Aorta (tissue), 5 donors: ENCODE measurements around the gene SLC17A4. TPM values are rescaled to one million over a fixed set of nuclear protein-coding genes. Genes with fewer than 3 reads are reported as not detected.

Experiments
- ATAC-seq: fragments of 200-7000 bp; cut with Tn5 transposase; one replicate; pipeline ENCODE4 v1.9.1; 2022; ENCODE audit warnings: moderate library complexity; ENCODE audit not compliant: low FRiP score
- DNase-seq, 2 donors: peaks; one replicate each; pipeline ENCODE4 v3.0.0-alpha.2; 2020
- H3K27ac ChIP-seq, 2 donors: one replicate each; pipeline ENCODE4 v1.5.1; 2013; ENCODE audit warnings: low read length in 2 of 2, mild to moderate bottlenecking in 2 of 2, moderate library complexity in 2 of 2, control low read depth in 1 of 2, inconsistent platforms in 1 of 2, low read depth in 1 of 2
- H3K27me3 ChIP-seq, 2 donors: one replicate each; pipeline ENCODE4 v1.6.1; 2013; ENCODE audit warnings: control low read depth in 1 of 2, low read length in 1 of 2, mild to moderate bottlenecking in 1 of 2, moderate library complexity in 1 of 2; ENCODE audit not compliant: insufficient read depth in 2 of 2, control insufficient read depth in 1 of 2
- H3K36me3 ChIP-seq, 2 donors: one replicate each; pipeline ENCODE4 v1.6.1; 2013; ENCODE audit warnings: control low read depth in 1 of 2, low read length in 1 of 2, mild to moderate bottlenecking in 1 of 2; ENCODE audit not compliant: insufficient read depth in 2 of 2, control insufficient read depth in 1 of 2
- H3K4me1 ChIP-seq, 2 donors: one replicate each; pipeline ENCODE4 v1.6.1; 2013; ENCODE audit warnings: low read length in 2 of 2, control low read depth in 1 of 2, mild to moderate bottlenecking in 1 of 2, moderate library complexity in 1 of 2; ENCODE audit not compliant: insufficient read depth in 2 of 2, control insufficient read depth in 1 of 2
- H3K4me3 ChIP-seq, 2 donors: one replicate each; pipeline ENCODE4 v1.5.1; 2013; ENCODE audit warnings: low read length in 2 of 2, control low read depth in 1 of 2, mild to moderate bottlenecking in 1 of 2
- H3K9me3 ChIP-seq: one replicate; pipeline ENCODE4 v1.6.1; 2013; ENCODE audit warnings: mild to moderate bottlenecking, low read length; ENCODE audit not compliant: control insufficient read depth
- WGBS, 2 donors: extraction: QIAGEN DNeasy Blood & Tissue Kit; methylation state at CpG; one replicate each; pipeline ENCODE4 v1.1.7; 2013; 5-methylcytosine and 5-hydroxymethylcytosine counted together
- intact Hi-C, 2 donors: fragments of 100-400 bp; cut with DNase I; formaldehyde crosslinking; loops; one replicate each; pipeline versions ENCODE4 v1.14.2 to v1.15.0; 2022
- polyA plus RNA-seq, 2 donors: library from polyadenylated mRNA; stranded (reverse); fragments of 200-250 nt; gene quantifications; one replicate each; pipeline ENCODE4 v1.2.3, GENCODE V29; 2013
- total RNA-seq, 2 donors: library from RNA; stranded (reverse); fragmentation: NEBNext Ultra II Directional; extraction: Animal tissue kit (Norgen Biotek cat#: 25700); gene quantifications; one replicate each; pipeline ENCODE4 v1.2.1, GENCODE V29; 2021
- donor health status: healthy with polysubstance abuse.
- donor health status: Bipolar disorder and iron deficiency.
- donor health status: DM: no; HTN: no; CAD: no.
- donor health status: DM: no; HTN: no; CAD: no.
- donor health status: DM: yes; HTN: yes; CAD: no.

SLC17A4 gene
- total and polyA plus RNA-seq, 4 donors: 0.10 to 1.3 TPM; not detected in 2

DNA sequence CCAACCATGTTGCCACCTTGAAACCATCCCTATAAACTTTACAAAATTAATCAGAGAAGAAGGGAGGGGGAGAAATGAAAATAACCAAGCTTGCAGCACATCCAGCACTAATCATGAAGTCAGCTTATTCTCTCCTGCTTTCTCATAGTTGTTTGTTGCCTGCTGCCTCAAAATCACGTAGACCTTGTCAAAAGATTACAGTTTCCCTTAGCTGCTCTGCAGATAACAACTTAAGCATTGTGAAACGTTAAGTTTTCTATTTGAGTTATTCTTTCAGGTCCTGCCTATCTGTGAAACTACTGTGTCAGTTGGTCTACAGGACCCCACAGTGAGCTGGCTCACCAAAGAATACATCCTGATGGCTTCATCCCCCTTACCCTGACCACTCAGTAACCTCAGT is 32.9 kb downstream of the SLC17A4 start:
- Histone ChIP-seq H3K27ac (no peak overlapping the region), H3K27me3 (no peaks in the 10 kb centered on the region), H3K9me3 (no peaks in the 10 kb centered on the region), H3K36me3 (no peaks in the 10 kb centered on the region), H3K4me1 (no peaks in the 10 kb centered on the region), H3K4me3 (no peak overlapping the region)
- 58 to 68% methylated on average over 2 of the region's 2 CpGs for WGBS, 2 donors
- intact Hi-C loops: loop anchor here (5.0 kb wide), 3 partner anchors 105 to 215 kb away; no protein-coding TSS in a partner anchor
- no peak for ATAC-seq
- DNase-seq: no peak

DNA sequence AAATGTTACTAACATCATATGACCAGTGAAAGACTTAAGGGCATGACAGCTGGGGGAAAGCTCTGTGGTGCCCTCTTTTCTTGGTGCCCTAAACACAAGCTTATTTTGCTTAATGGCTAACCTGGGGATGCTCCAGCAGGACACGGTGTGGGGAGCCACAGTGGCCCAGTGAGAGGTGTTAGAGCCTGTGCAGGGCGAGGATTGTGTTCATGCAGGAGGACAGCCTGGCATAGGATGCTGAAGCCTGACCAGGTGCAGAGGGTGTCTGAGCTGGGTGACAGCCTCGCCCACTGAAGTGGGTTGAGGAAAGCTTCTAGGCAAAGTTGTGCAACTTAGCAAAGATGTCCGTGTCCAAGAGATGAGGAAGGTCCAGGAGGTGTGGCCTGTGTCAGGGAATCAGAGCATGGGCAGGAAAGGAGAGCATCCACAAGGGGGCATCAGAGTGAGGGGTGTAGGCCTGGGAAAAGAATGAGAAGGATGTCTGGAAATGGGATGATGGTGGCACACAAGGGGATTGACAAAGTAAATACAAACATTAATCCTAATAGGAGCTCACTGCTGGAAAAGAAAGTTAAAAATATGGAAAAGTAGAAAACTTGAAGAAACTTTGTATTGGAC is 33.9 kb downstream of the SLC17A4 start:
- Histone ChIP-seq H3K9me3 (no peaks in the 10 kb centered on the region), H3K27ac (no peak overlapping the region), H3K36me3 (no peaks in the 10 kb centered on the region), H3K27me3 (no peaks in the 10 kb centered on the region), H3K4me1 (no peaks in the 10 kb centered on the region), H3K4me3 (no peak overlapping the region)
- intact Hi-C loops: loop anchor here (2.0 to 5.0 kb wide), 4 partner anchors 102 to 214 kb away; no protein-coding TSS in a partner anchor
- ATAC-seq (peak; percentile 26), DNase-seq (peak in 1 of 2 donors; percentile 63)
- WGBS, 2 donors: 76 to 85% methylated on average over 4 of the region's 4 CpGs

DNA sequence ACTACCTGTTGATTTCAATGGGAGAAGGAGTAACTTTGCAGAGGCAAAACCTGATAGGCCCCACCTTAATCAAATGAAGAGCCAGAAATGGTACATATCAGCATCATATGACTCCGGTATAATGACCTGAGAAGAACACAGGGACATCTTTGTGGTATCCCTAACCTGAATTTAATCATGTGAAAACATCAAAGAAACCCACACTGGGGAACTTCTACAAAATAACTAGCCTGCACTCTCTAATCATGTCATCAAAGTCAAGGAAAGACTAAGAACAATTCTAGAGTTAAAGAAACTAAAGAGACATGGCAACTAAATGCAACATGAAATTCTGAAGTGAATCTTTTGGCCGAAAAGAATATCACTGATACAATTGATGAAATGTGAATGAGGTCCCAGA is 34.9 kb downstream of the SLC17A4 start:
- no peaks in the 10 kb centered on the region for H3K36me3 ChIP-seq
- no peak for ATAC-seq
- intact Hi-C loops: loop anchor here (2.0 to 5.0 kb wide), 4 partner anchors 101 to 213 kb away; no protein-coding TSS in a partner anchor
- no peaks in the 10 kb centered on the region for H3K27me3 ChIP-seq
- no peak overlapping the region for H3K4me3 ChIP-seq
- no peaks in the 10 kb centered on the region for H3K9me3 ChIP-seq
- H3K4me1 ChIP-seq: no peaks in the 10 kb centered on the region
- H3K27ac ChIP-seq: no peak overlapping the region
- no peak for DNase-seq
- WGBS, 2 donors: 92 to 94% methylated on average over 2 of the region's 2 CpGs

DNA sequence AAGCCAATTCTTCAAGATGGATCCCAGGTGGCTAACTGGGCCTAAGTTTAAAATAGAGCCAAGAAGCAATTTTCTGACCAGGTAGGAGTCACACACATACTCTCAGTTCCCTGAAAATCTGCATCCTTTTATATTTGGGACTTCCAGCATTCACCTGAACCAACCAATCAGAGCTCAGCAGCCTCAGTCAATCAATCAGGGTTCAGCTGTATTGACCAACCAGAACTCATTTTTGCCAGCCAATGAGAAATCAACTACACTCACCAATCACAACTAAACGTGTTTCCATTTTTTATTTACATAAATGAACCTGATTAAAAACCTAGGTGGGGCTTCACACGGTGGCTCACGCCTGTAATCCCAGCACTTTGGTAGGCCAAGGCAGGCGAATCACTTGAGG is 37.5 kb downstream of the SLC17A4 start:
- Histone ChIP-seq H3K4me1 (no peaks in the 10 kb centered on the region), H3K36me3 (no peaks in the 10 kb centered on the region), H3K27ac (no peak overlapping the region), H3K27me3 (no peaks in the 10 kb centered on the region), H3K9me3 (no peaks in the 10 kb centered on the region), H3K4me3 (no peak overlapping the region)
- ATAC-seq (no peak), DNase-seq (no peak)
- 89% methylated on average over 4 of the region's 4 CpGs for whole genome bisulfite sequencing, 2 donors
- intact Hi-C loops: no loop called here

DNA sequence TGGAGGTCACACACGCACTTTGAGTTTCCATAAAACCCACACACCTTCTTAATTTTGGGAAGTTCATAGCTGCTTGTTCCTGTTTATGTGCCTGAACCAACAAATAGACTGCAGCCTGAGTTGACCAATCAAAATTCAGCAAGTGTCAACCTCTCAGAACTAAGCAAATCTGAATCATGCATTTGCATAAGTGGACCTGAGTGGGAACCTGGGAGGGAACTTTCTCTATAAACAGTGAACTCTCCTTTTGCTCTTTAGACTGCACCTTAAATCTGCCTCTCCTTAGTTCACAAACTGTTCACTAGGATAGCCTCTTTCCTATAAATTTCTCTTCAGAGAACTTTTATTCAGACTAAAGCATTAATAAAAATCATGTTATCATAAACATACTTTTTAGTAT is 39.4 kb downstream of the SLC17A4 start:
- H3K36me3 ChIP-seq: no peaks in the 10 kb centered on the region
- H3K27me3 ChIP-seq: no peaks in the 10 kb centered on the region
- intact Hi-C loops: no loop called here
- 99 to 100% methylated on average over 1 of the region's 1 CpG for WGBS, 2 donors
- no peak overlapping the region for H3K27ac ChIP-seq
- DNase-seq (no peak), ATAC-seq (no peak)
- H3K4me3 ChIP-seq: no peak overlapping the region
- no peaks in the 10 kb centered on the region for H3K4me1 ChIP-seq
- H3K9me3 ChIP-seq: no peaks in the 10 kb centered on the region

DNA sequence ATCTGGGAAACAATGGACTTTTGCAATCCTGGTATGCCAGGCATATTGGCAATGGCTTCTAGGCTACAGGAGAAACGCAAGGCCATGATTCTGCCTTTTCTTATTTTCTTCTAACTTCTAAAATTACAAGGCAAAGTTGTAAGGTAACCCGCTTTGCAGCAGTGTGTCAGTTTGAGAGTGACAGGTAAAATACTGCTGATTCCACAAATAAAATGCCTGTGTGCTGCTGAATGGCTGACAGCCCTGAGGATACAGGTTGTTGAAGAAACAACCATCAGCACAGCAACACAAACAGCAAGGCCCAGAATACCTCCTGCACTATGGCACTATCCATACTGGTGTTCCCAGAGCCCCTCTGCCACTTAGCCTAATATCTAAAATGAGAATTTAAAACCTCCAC is 40.2 kb downstream of the SLC17A4 start:
- intact Hi-C loops: no loop called here
- 90 to 92% methylated on average over 2 of the region's 2 CpGs for WGBS, 2 donors
- H3K27ac ChIP-seq: no peak overlapping the region

DNA sequence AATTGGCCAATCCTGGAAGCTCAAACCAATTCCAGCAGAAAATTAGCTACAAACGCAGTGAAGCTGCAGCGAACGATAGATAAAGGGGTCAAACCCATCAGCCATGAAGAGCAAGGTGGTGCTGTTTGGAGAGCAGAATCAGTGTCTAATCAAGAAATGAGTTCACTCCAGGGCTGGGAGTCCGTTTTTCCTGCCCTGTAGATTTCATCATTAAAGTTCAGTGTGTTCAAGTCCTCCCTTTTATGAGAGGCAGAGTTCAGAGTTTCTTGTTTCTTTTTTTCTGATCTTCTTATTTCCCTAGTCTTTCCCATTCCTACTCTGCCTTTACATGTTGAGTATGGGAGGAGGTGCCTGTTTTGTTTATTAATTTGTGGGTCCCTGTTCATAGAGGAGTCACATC is 46.9 kb downstream of the SLC17A4 start:
- intact Hi-C loops: no loop called here
- 85 to 92% methylated on average over 4 of the region's 4 CpGs for WGBS, 2 donors
- Histone ChIP-seq H3K9me3 (no peaks in the 10 kb centered on the region), H3K4me3 (no peak overlapping the region), H3K27ac (no peak overlapping the region), H3K4me1 (no peaks in the 10 kb centered on the region), H3K36me3 (no peaks in the 10 kb centered on the region), H3K27me3 (peaks cover 0 to 2% of the 10 kb centered on the region in 2 donors)
- DNase-seq (no peak), ATAC-seq (no peak)

More for the DNA sequence above, 40.2 kb downstream of the SLC17A4 start:
- ATAC-seq: no peak
- Histone ChIP-seq H3K36me3 (no peaks in the 10 kb centered on the region), H3K9me3 (no peaks in the 10 kb centered on the region), H3K27me3 (no peaks in the 10 kb centered on the region), H3K4me3 (no peak overlapping the region), H3K4me1 (no peaks in the 10 kb centered on the region)
- no peak for DNase-seq

DNA sequence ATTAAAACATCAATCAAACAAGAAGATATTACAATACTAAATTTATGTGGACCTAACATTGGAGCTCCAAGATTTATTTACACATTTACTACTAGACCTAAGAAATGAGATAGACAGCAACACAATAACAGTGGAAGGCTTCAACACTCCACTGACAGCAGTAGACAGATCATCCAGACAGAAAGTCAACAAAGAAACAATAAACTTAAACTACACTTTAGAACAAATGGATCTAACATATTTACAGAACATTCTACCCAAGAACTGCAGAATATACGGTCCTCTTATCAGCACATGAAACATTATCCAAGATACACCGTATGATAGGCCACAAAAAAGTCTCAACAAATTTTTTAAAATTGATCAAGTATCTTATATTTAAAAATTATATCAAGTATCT is 50.3 kb downstream of the SLC17A4 start:
- H3K9me3 ChIP-seq: no peaks in the 10 kb centered on the region
- H3K4me3 ChIP-seq: no peak overlapping the region
- no peak overlapping the region for H3K27ac ChIP-seq
- no peaks in the 10 kb centered on the region for H3K4me1 ChIP-seq
- ATAC-seq (no peak), DNase-seq (no peak)
- intact Hi-C loops: no loop called here
- no peaks in the 10 kb centered on the region for H3K36me3 ChIP-seq
- H3K27me3 ChIP-seq: peaks cover 0 to 2% of the 10 kb centered on the region in 2 donors
- 87 to 88% methylated on average over 2 of the region's 2 CpGs for WGBS, 2 donors

DNA sequence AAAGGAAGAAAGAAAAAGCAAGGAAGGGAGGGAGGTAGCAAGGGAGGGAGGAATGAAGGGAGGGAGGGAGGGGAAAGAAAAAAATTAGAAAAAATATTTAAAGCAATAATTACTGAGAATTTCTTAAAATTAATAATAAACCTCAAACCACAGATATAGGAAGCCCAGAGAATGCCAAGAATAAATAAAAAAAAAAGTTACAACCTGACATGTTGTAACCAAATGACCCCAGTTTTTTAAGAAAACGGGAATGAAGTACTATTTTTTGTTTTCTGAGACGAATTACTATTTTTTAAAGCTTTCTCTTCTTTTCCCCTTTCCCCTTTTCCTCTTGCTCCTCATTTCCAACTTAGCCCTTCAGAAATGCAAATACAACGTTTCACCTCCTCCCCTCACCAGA is 60.7 kb downstream of the SLC17A4 start:
- Histone ChIP-seq H3K4me3 (no peak overlapping the region), H3K27ac (no peak overlapping the region), H3K4me1 (no peaks in the 10 kb centered on the region), H3K27me3 (no peaks in the 10 kb centered on the region), H3K9me3 (no peaks in the 10 kb centered on the region), H3K36me3 (no peaks in the 10 kb centered on the region)
- no peak for ATAC-seq
- no peak for DNase-seq
- WGBS, 2 donors: 74 to 76% methylated on average over 3 of the region's 3 CpGs
- intact Hi-C loops: no loop called here
